Stimulated activated CD4-positive, alpha-beta T cell treated with anti-CD3 and anti-CD28 coated beads, Interleukin-4, amount 100 ng/mL, for 48 hours (primary cell): ENCODE measurements around the gene PGBD4.
"Not testable (repeated sequence)": the region's sequence is repeated elsewhere in the genome, so short reads cannot be mapped to it uniquely, and the experiment has no call there.

Experiments used
- DNase-seq, 2 donors: peaks; one replicate each; pipeline ENCODE4 v3.0.0-alpha.2; 2020; ENCODE audit warnings: low read depth in 2 of 2

PGBD4 gene

GRCh38 chr15:34114215-34114614, 12.3 kb downstream of the PGBD4 start:
- no peak for DNase-seq

- DNase-seq, result no peak
Measured at GRCh38 chr15:34114739-34115138, 12.9 kb downstream of the PGBD4 start.

GRCh38 chr15:34116620-34117019, 14.7 kb downstream of the PGBD4 start:
- no peak for DNase-seq

GRCh38 chr15:34119291-34119690, 17.4 kb downstream of the PGBD4 start:
- no peak for DNase-seq

GRCh38 chr15:34120420-34120819, 18.5 kb downstream of the PGBD4 start:
- DNase-seq, result not testable (repeated sequence)

GRCh38 chr15:34121786-34122185, 19.9 kb downstream of the PGBD4 start:
- DNase-seq, result not testable (repeated sequence)

- DNase-seq, result no peak
Measured at GRCh38 chr15:34122771-34123183, 20.9 kb downstream of the PGBD4 start.

- no peak for DNase-seq
Measured at GRCh38 chr15:34124651-34125050, 22.8 kb downstream of the PGBD4 start.

GRCh38 chr15:34125945-34126344, 24.1 kb downstream of the PGBD4 start:
- DNase-seq, result no peak

GRCh38 chr15:34126522-34126921, 24.6 kb downstream of the PGBD4 start:
- DNase-seq, result no peak

- no peak for DNase-seq
Measured at GRCh38 chr15:34128898-34129297, 27.0 kb downstream of the PGBD4 start.

GRCh38 chr15:34132881-34133280, 31.0 kb downstream of the PGBD4 start:
- DNase-seq, result no peak

- DNase-seq, result no peak
Measured at GRCh38 chr15:34133511-34133910, 31.6 kb downstream of the PGBD4 start.

GRCh38 chr15:34147371-34148140, 45.7 kb downstream of the PGBD4 start:
- DNase-seq, result no peak

GRCh38 chr15:34154725-34155204, 52.9 kb downstream of the PGBD4 start:
- no peak for DNase-seq

GRCh38 chr15:34155859-34156258, 54.0 kb downstream of the PGBD4 start:
- DNase-seq, result no peak
